IPS DF 6.9 (cell line): ENCODE measurements around the gene HAL.

Experiments
- DNase-seq: peaks from one replicate; pipeline ENCODE4 v3.0.0-alpha.2; 2013; ENCODE audit warnings: low read depth, low spot score
- H3K27ac ChIP-seq: one replicate; pipeline ENCODE4 v1.5.1; 2013; ENCODE audit warnings: low read length, control low read depth
- H3K27me3 ChIP-seq: 2 replicates; pipeline ENCODE4 v1.6.1; 2013; ENCODE audit warnings: mild to moderate bottlenecking, low read length; ENCODE audit not compliant: control insufficient read depth, insufficient read depth
- H3K36me3 ChIP-seq: 2 replicates; pipeline ENCODE4 v1.6.1; 2013; ENCODE audit warnings: low read length; ENCODE audit not compliant: control insufficient read depth, insufficient read depth
- H3K4me1 ChIP-seq: 2 replicates; pipeline ENCODE4 v1.6.1; 2013; ENCODE audit warnings: low read length; ENCODE audit not compliant: control insufficient read depth, insufficient read depth
- H3K4me3 ChIP-seq: 2 replicates; pipeline ENCODE4 v1.5.1; 2013; ENCODE audit warnings: mild to moderate bottlenecking, low read length
- H3K9me3 ChIP-seq: 2 replicates; pipeline ENCODE4 v1.6.1; 2013; ENCODE audit warnings: low read length, inconsistent platforms; ENCODE audit not compliant: control insufficient read depth, insufficient read depth
- WGBS: extraction: QIAGEN DNeasy Blood & Tissue Kit; methylation state at CpG from one replicate; pipeline ENCODE4 v1.1.7; 2013; ENCODE audit warnings: mixed read lengths, missing lambda C conversion rate; ENCODE audit not compliant: insufficient read length, insufficient coverage; 5-methylcytosine and 5-hydroxymethylcytosine counted together

HAL gene

DNA sequence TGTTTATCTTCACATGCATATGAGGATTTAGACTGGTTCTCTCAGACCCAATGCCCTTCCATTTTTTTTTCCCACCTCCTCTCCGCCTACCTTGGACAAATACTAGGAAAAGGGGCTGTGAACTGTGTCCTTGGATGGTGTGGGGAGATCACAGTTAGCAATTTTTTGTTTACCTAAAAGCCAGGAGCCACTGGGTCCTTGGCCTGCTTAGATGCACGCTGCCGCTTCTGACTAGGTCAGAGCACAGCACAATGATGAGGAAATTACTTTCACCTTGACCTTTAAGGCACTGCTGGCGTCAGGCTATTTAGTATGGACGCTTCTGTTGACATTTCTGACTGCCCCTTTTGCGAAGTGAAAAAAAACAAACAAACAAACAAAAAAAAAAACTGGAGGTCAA lies 55.6 kb downstream of the HAL start:
- Histone ChIP-seq H3K36me3 (no peaks in the 10 kb centered on the region), H3K27ac (no peak overlapping the region), H3K27me3 (peaks cover 2% of the 10 kb centered on the region; the same call in 1 of the 2 replicates), H3K4me1 (no peaks in the 10 kb centered on the region), H3K9me3 (no peaks in the 10 kb centered on the region), H3K4me3 (no peak overlapping the region)
- DNase-seq: no peak
- WGBS: no CpG with 5 or more reads among the region's 6 CpGs
